Left lung (tissue), 10 donors: ENCODE data around the gene SGTB. TPM values are rescaled to one million over a fixed set of nuclear protein-coding genes. Genes with fewer than 3 reads are reported as not detected.

ENCODE experiments used
- ATAC-seq: fragments of 200-7000 bp; cut with Tn5 transposase; one replicate; pipeline ENCODE4 v1.9.1; 2020; ENCODE audit warnings: moderate library complexity
- DNase-seq, 4 donors: peaks; one replicate each; pipeline ENCODE4 v3.0.0-alpha.2; 2013 to 2020
- H3K27ac ChIP-seq, 2 donors: fragments of 200-600 bp; sonication (generic) in 1 of 2; one replicate each; pipeline versions ENCODE4 v1.5.0 to v1.8.0; 2020 to 2021
- H3K27me3 ChIP-seq, 2 donors: fragments of 200-600 bp; sonication (generic) in 1 of 2; one replicate each; pipeline versions ENCODE4 v1.5.0 to v1.8.0; 2020 to 2021
- H3K36me3 ChIP-seq, 2 donors: fragments of 200-600 bp; sonication (generic) in 1 of 2; one replicate each; pipeline versions ENCODE4 v1.5.0 to v1.8.0; 2020 to 2021
- H3K4me1 ChIP-seq, 2 donors: fragments of 200-600 bp; one replicate each; pipeline ENCODE4 v1.8.0; 2021
- H3K4me3 ChIP-seq, 2 donors: fragments of 200-600 bp; sonication (generic) in 1 of 2; one replicate each; pipeline versions ENCODE4 v1.5.0 to v1.8.0; 2020 to 2021; ENCODE audit warnings: mild to moderate bottlenecking in 1 of 2
- H3K9me3 ChIP-seq, 2 donors: fragments of 200-600 bp; sonication (generic) in 1 of 2; one replicate each; pipeline versions ENCODE4 v1.5.0 to v1.8.0; 2020 to 2021
- intact Hi-C, 2 donors: fragments of 100-400 bp; cut with DNase I; formaldehyde crosslinking; loops; one replicate each; pipeline versions ENCODE4 v1.11.2 to v1.14.2; 2022
- polyA plus RNA-seq, 6 donors: library from polyadenylated mRNA; unstranded; fragments of 120-200 nt; gene quantifications; one replicate each; pipeline ENCODE4 v1.2.1, GENCODE V29; 2013; ENCODE audit not compliant: insufficient read length in 6 of 6
- total RNA-seq, 2 donors: library from RNA; stranded (reverse); fragmentation: NEBNext Ultra II Directional; extraction: Animal tissue kit (Norgen Biotek cat#: 25700); gene quantifications; one replicate each; pipeline ENCODE4 v1.2.1, GENCODE V29; 2021
- TF ChIP-seq, protein P1 (sequence below), 2 donors: fragments of 200-600 bp; sonication (generic) in 1 of 2; IDR thresholded peaks; one replicate each; pipeline versions ENCODE4 v1.5.0 to v1.8.0; 2021; ENCODE audit warnings: antibody characterized with exemption in 2 of 2
- donor health status: DM: no; HTN: yes; CAD: no.
- donor health status: DM: no; HTN: no; CAD: no.

Gene SGTB
- total and polyA plus RNA-seq, 8 donors, result 7.7 to 22.6 (median 9.2) TPM

DNA sequence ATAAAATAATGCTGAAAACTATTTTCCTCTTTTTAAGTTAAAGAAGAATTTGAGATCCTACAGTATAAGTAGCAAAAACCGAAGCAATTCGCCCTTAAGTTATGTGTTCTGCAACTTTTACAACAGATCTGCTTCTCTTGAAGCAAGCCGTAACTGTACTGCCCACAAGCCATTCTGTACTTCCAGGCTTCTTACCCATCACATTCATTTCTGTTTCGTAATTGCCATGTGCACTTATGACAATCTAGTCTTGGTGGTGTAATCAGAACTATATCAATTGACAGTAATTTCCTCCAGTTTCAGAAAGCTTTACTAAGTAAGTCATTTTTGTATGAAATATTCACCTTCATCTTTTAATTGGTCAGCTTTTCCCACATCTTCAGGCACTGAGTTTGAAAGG is 13.8 kb downstream of the SGTB start:
- Histone ChIP-seq H3K4me3 (no peak overlapping the region), H3K9me3 (no peaks in the 10 kb centered on the region), H3K27me3 (no peaks in the 10 kb centered on the region), H3K36me3 (peaks cover 0 to 62% of the 10 kb centered on the region in 2 donors), H3K4me1 (no peaks in the 10 kb centered on the region), H3K27ac (no peak overlapping the region)
- TF ChIP-seq, protein P1, sequence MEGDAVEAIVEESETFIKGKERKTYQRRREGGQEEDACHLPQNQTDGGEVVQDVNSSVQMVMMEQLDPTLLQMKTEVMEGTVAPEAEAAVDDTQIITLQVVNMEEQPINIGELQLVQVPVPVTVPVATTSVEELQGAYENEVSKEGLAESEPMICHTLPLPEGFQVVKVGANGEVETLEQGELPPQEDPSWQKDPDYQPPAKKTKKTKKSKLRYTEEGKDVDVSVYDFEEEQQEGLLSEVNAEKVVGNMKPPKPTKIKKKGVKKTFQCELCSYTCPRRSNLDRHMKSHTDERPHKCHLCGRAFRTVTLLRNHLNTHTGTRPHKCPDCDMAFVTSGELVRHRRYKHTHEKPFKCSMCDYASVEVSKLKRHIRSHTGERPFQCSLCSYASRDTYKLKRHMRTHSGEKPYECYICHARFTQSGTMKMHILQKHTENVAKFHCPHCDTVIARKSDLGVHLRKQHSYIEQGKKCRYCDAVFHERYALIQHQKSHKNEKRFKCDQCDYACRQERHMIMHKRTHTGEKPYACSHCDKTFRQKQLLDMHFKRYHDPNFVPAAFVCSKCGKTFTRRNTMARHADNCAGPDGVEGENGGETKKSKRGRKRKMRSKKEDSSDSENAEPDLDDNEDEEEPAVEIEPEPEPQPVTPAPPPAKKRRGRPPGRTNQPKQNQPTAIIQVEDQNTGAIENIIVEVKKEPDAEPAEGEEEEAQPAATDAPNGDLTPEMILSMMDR (IDR thresholded peaks at IDR 0.05), result no peak
- ATAC-seq (no peak), DNase-seq (no peak)
- intact Hi-C loops, result no loop called here

DNA sequence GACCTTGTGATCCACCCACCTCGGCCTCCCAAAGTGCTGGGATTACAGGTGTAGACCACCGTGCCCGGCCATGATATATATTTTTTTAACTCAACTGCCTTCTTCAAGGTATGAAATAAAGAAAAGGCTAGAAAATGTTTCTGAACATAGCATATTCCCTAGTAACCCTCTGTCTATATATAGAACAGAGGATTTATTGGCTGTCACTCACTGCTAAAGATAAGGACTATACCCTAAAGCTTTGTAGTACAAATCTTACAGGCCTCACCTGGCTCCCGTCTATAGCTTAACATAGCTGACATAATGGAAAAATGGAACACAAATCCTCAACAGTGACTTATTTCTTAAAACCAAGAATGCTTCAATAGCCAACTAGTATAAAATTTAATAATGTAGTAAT is 14.2 kb downstream of the SGTB start:
- Histone ChIP-seq H3K4me3 (no peak overlapping the region), H3K27me3 (no peaks in the 10 kb centered on the region), H3K4me1 (no peaks in the 10 kb centered on the region), H3K36me3 (peaks cover 0 to 67% of the 10 kb centered on the region in 2 donors), H3K9me3 (no peaks in the 10 kb centered on the region), H3K27ac (no peak overlapping the region)
- ATAC-seq, result no peak
- intact Hi-C loops, result no loop called here
- TF ChIP-seq, protein P1 (IDR thresholded peaks at IDR 0.05), result no peak
- no peak for DNase-seq

DNA sequence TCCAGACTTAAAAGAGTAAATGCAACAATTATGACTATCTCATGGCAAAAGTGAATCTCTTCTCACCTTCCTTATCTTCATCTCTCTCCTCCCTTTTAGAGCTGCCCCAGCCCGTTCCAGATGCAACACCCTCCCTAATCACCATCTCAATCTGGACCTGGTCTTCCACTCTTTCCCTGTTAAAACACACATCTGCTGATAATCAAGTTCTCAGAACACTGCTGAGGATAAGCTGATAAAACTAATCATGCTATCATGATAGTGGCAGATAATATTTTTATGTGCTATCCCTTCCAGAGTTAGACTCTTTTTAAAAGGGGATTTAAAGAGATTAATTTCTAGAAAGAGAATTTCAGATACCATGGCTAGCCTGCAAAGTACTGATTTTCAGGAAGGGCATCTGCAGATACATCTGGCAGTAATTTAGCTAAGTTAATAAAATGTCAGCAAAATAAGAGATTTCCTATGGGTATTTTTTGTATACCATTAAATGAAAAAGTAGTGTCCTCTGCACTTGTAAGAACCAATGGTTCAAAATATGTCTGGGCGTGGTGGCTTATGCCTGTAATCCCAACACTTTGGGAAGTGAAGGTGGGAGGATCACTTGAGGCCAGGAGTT is 17.2 kb downstream of the SGTB start:
- Histone ChIP-seq H3K4me3 (no peak overlapping the region), H3K9me3 (no peaks in the 10 kb centered on the region), H3K27ac (no peak overlapping the region), H3K4me1 (no peaks in the 10 kb centered on the region), H3K27me3 (no peaks in the 10 kb centered on the region), H3K36me3 (peaks cover 0 to 72% of the 10 kb centered on the region in 2 donors)
- intact Hi-C loops, result no loop called here
- DNase-seq (no peak), ATAC-seq (no peak)
- TF ChIP-seq, protein P1 (IDR thresholded peaks at IDR 0.05), result no peak

DNA sequence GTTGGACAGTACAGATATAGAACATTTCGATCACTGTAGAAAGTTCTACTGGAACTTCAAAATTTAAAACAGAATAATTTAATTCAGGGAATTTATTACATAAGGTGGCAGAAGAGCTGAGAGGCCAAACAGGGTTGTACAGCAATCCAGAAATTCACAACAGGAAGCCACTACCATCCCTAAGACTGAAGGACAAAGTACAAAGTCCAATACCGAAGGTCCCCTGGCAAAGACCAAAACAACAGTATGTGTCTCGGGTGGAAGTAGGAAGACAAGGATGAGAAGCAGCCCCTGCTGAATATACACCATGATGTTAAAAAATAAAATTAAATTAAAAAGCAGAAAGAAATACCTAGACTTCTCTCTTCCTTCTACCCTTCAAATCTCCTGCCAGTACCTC is 19.9 kb downstream of the SGTB start:
- ATAC-seq, result no peak
- intact Hi-C loops, result no loop called here
- H3K9me3 ChIP-seq, result no peaks in the 10 kb centered on the region

DNA sequence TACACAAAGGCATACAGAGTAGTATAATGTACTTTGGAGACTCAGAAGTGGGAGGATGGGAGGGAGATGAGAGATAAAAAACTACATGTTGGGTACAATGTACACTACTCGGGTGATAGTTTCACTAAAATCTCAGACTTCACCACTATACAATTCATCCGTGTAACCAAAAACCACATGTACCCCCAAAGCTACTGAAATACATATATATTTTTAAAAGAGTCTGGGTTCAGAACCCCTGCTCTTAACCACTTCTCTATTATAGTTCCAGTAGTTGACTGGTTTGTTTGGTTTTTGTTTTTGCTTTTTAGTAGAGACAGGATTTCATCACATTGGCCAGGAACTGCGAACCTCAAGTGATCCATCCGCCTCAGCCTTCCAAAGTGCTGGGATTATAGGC is 22.6 kb downstream of the SGTB start:
- no peak for DNase-seq
- peaks cover 0 to 57% of the 10 kb centered on the region in 2 donors for H3K36me3 ChIP-seq
- TF ChIP-seq, protein P1 (IDR thresholded peaks at IDR 0.05), result no peak
- no peak overlapping the region for H3K4me3 ChIP-seq
- H3K4me1 ChIP-seq, result no peaks in the 10 kb centered on the region
- H3K9me3 ChIP-seq, result no peaks in the 10 kb centered on the region
- H3K27ac ChIP-seq, result no peak overlapping the region
- intact Hi-C loops, result no loop called here
- no peak for ATAC-seq
- H3K27me3 ChIP-seq, result no peaks in the 10 kb centered on the region

More for the DNA sequence above, 19.9 kb downstream of the SGTB start:
- TF ChIP-seq, protein P1 (IDR thresholded peaks at IDR 0.05), result no peak
- DNase-seq, result no peak
- Histone ChIP-seq H3K4me3 (no peak overlapping the region), H3K36me3 (peaks cover 0 to 67% of the 10 kb centered on the region in 2 donors), H3K4me1 (no peaks in the 10 kb centered on the region), H3K27me3 (no peaks in the 10 kb centered on the region), H3K27ac (no peak overlapping the region)
